ENCODE results near the gene ZNF480. TPM values are rescaled to one million over a fixed set of nuclear protein-coding genes. Genes with fewer than 3 reads are reported as not detected.
A peak's percentile ranks its signal among the peaks of the same experiment; 100 is the strongest.

The ZNF480 gene
- total RNA-seq, 2 experiments from 2014 or later: 3.4 to 4.1 TPM

DNA sequence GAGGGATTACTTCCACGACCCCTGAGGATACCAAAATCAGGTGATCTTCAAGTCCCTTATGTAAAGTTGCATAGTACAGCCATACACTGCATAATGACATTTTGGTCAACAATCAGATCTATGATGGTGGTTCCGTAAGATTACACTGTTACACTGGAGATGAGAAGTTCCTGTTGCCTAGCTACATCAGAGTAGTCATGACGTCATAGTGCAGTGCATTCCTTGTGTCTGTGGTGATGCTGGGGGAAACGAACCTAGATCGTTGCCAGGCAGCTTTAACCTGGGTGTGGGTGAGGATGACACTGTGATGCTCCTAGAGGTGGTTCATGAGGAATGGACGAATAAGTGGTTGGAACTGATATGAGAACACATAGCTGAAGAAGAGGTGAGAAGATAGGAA lies 48.2 kb downstream of the ZNF480 start:
- Mint-ChIP-seq H3K4me3 (no peak overlapping the region), H3K27me3 (no peaks in the 10 kb centered on the region), H3K9me3 (peaks cover 13% of the 10 kb centered on the region), H3K27ac (no peak overlapping the region), H3K36me3 (peaks cover 17% of the 10 kb centered on the region), H3K4me1 (ENCODE audit: low read depth) (peaks cover 2% of the 10 kb centered on the region)
- intact Hi-C loops (cut with micrococcal nuclease): no loop called here
- ChIA-PET CTCF (interaction anchor here (1.7 kb wide), 1 partner anchor 406 kb away, joined by 6 read pairs; no protein-coding TSS in a partner anchor), POLR2A (no interaction called here)
- no peak for DNase-seq

DNA sequence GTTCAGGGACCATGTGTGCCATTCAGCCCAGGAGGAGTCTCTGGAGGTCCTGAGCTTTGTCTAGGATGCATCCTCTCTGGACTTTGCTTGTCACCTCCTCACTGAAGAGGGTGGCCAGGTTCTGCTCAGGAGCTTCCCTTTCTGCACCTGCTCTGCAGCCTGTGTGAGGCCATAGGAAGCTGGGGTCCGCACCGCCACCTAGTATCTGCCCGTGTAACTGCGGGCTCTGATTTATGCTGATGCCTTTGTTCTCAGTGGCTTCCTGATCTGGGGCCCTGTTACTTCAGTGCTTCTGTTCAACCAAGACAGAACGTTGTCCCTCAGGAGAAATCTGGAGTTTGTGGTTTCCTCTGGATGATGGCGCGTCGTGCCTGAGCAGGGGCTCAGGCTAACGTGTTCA lies 54.5 kb downstream of the ZNF480 start:
- H3K27me3 Mint-ChIP-seq: no peaks in the 10 kb centered on the region
- H3K4me1 Mint-ChIP-seq (ENCODE audit: low read depth): no peaks in the 10 kb centered on the region
- POLR2A ChIA-PET: no interaction called here
- no peak overlapping the region for H3K4me3 Mint-ChIP-seq
- intact Hi-C loops (cut with micrococcal nuclease): no loop called here
- no peak for DNase-seq
- CTCF ChIA-PET: no interaction called here
- peaks cover 48% of the 10 kb centered on the region for H3K9me3 Mint-ChIP-seq
- no peak overlapping the region for H3K27ac Mint-ChIP-seq
- H3K36me3 Mint-ChIP-seq: peaks cover 57% of the 10 kb centered on the region

- Mint-ChIP-seq H3K36me3 (peaks cover 51% of the 10 kb centered on the region), H3K27ac (no peak overlapping the region), H3K9me3 (peaks cover 69% of the 10 kb centered on the region), H3K27me3 (no peaks in the 10 kb centered on the region), H3K4me3 (no peak overlapping the region), H3K4me1 (ENCODE audit: low read depth) (peaks cover 9% of the 10 kb centered on the region)
- ChIA-PET CTCF (no interaction called here), POLR2A (no interaction called here)
- DNase-seq: no peak
- intact Hi-C loops (cut with micrococcal nuclease): no loop called here
Observed at GRCh38 chr19:52366414-52366824, 69.5 kb downstream of the ZNF480 start.

DNA sequence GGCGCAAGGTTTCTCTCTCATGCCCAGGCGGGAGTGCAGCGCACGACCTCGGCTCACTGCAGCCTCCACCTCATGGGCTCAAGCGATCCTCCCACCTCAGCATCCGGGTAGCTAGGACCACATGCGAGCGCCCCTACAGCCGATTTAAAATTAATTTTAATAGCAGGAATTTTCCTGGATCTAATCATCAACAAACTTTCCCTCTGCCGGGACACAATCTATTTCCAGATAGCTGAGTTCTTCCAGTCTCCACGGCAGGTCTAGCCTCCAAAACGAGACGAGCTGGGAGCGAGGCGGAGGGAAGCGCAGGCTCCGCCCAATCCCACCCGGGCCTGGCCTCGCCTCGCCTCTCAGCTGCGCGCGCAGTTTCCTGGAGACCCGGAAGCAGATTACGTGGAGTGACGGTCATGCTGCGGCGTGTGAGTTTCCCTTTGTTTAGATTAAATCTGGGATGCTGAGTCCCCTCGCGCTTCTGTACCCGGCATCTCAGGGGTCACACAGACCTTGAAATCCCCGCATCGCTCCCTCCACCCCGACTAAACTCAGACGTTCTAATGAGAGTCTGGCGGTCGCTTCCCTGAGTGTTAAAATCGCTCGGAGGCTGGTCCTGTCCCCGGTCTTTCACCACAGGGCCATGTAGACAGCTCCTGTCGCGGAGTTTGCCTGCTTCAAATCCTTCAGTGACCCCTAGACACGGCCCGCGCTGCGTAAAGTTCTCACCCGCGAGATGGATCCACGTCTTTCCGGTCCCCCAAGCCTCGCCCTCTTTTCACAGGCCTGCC lies 72.8 kb downstream of the ZNF480 start, which contains the start of gene ZNF880:
TSS of gene ZNF880 (plus strand) at position 365 of the 782 bp plus-strand sequence. CDS start at position 408, 43 bp downstream.
- peaks cover 60% of the 10 kb centered on the region for H3K9me3 Mint-ChIP-seq
- no peaks in the 10 kb centered on the region for H3K27me3 Mint-ChIP-seq
- H3K4me3 Mint-ChIP-seq: peak within 1 kb of the TSS; percentile 89
- H3K27ac Mint-ChIP-seq: peak within 1 kb of the TSS; percentile 96
- ChIA-PET POLR2A (no interaction called here), CTCF (interaction anchor here (0.6 to 0.9 kb wide), 3 partner anchors 11 to 137 kb away, joined by 3 to 5 read pairs (median 3); no protein-coding TSS in a partner anchor)
- H3K36me3 Mint-ChIP-seq: peaks cover 61% of the 10 kb centered on the region
- H3K4me1 Mint-ChIP-seq (ENCODE audit: low read depth): peaks cover 9% of the 10 kb centered on the region
- intact Hi-C loops (cut with micrococcal nuclease): no loop called here
- DNase-seq: peak; percentile 94

DNA sequence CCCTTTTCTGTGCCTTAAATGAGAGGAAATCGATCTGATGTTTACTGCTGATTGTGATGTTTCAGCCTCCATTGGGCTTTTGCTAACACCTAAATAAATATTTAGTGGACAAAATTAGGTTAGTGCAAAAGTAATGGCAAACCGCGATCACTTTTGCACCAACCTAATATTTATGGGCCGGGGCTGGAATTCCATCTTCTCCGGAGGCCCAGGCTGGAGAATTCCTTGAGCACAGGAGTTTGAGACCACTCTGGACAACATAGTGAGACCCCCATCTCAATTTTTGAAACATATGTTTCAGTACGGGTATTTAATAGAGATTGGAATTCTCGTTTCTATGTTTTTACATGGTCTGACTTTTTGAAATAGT lies 73.4 kb downstream of the ZNF480 start:
- Mint-ChIP-seq H3K27me3 (no peaks in the 10 kb centered on the region), H3K4me3 (peak overlapping the region; percentile 89), H3K9me3 (peaks cover 59% of the 10 kb centered on the region), H3K4me1 (ENCODE audit: low read depth) (peaks cover 9% of the 10 kb centered on the region), H3K36me3 (peaks cover 62% of the 10 kb centered on the region), H3K27ac (peak overlapping the region; percentile 96)
- POLR2A ChIA-PET: no interaction called here
- CTCF ChIA-PET: interaction anchor here (0.6 kb wide), 1 partner anchor 12 kb away, joined by 3 read pairs; no protein-coding TSS in a partner anchor
- DNase-seq: no peak
- intact Hi-C loops (cut with micrococcal nuclease): no loop called here

Small RNAs within 50 kb of the gene (microRNA-seq; reads per million reads assigned to microRNA genes)
- 7.1 reads per million, percentile 27 among the genes with 10 or more reads in this experiment for gene MIR643 (ENCODE audit: borderline microRNAs expressed, borderline number of aligned reads, borderline replicate concordance)

Other genes with a start within 250 kb of the ZNF480 start
- 1 to 10 TPM; 8.3 to 8.8 TPM for gene ZNF432, start 248.3 kb upstream of the ZNF480 start, total RNA-seq
- gene ZNF841, start 201.4 kb upstream of the ZNF480 start, total RNA-seq: 10 to 100 TPM; 14.5 to 17.0 TPM
- gene ZNF616, start 157.2 kb upstream of the ZNF480 start, total RNA-seq: 10 to 100 TPM; 10.5 to 11.6 TPM
- 10 to 100 TPM in 1 of 2 experiments, 1 to 10 TPM in 1; 8.2 to 12.8 TPM for gene ZNF836, start 125.5 kb upstream of the ZNF480 start, total RNA-seq
- 100 to 1,000 TPM; 224 to 229 TPM for gene PPP2R1A, start 107.1 kb upstream of the ZNF480 start, total RNA-seq
- gene ZNF766, start 27.6 kb upstream of the ZNF480 start, total RNA-seq: 10 to 100 TPM; 21.6 to 23.2 TPM
- 1 to 10 TPM; 1.7 to 2.1 TPM for gene ZNF610, start 39.1 kb downstream of the ZNF480 start, total RNA-seq
- gene ZNF880, start 72.8 kb downstream of the ZNF480 start, total RNA-seq: 1 to 10 TPM; 8.2 to 8.3 TPM
- gene ZNF528, start 100.7 kb downstream of the ZNF480 start, total RNA-seq: 1 to 10 TPM; 4.4 to 8.1 TPM
- gene ZNF534, start 132.0 kb downstream of the ZNF480 start, total RNA-seq: not detected
- under 1 TPM; 0.56 to 0.78 TPM for gene ZNF578, start 156.4 kb downstream of the ZNF480 start, total RNA-seq
- gene ZNF808, start 230.5 kb downstream of the ZNF480 start, total RNA-seq: 10 to 100 TPM; 31.8 to 32.9 TPM

Data from activated CD4-positive, alpha-beta memory T cell treated with anti-CD3 and anti-CD28 coated beads for 36 hours (primary cell).